Cardiac septum (tissue), 1 donor: Measurements from ENCODE around the gene F8A1. TPM values are rescaled to one million over a fixed set of nuclear protein-coding genes. Genes with fewer than 3 reads are reported as not detected.

Source experiments
- microRNA-seq: library from miRNA; unstranded; fragments of <30 nt; microRNA quantifications from one replicate; pipeline ENCODE4 v1.2.0, GENCODE V29; 2020
- total RNA-seq: library from RNA; stranded (reverse); fragmentation: NEBNext Ultra II Directional; extraction: Animal tissue kit (Norgen Biotek cat#: 25700); gene quantifications from one replicate; pipeline ENCODE4 v1.2.1, GENCODE V29; 2021
- donor health status: DM: no; HTN: no; CAD: no.

Gene F8A1
- total RNA-seq, 1 donor from 2014 or later = 31.1 TPM

Small RNA genes within 50 kb of the gene (microRNA-seq; reads per million reads assigned to microRNA genes)
- not detected for gene MIR1184-1

Other genes with a start within 250 kb of the F8A1 start
- not detected for gene CTAG2, start 232.8 kb upstream of the F8A1 start, total RNA-seq
- 17.7 TPM for gene GAB3, start 135.3 kb upstream of the F8A1 start, total RNA-seq
- gene DKC1, start 123.5 kb upstream of the F8A1 start, total RNA-seq = 22.4 TPM
- gene MPP1, start 80.9 kb upstream of the F8A1 start, total RNA-seq = 30.0 TPM
- not detected for gene SMIM9, start 51.7 kb upstream of the F8A1 start, total RNA-seq
- gene F8, start 136.4 kb downstream of the F8A1 start, total RNA-seq = 43.4 TPM
- gene FUNDC2, start 140.5 kb downstream of the F8A1 start, total RNA-seq = 207 TPM
- gene CMC4, start 184.8 kb downstream of the F8A1 start, total RNA-seq = 19.4 TPM
- 41.4 TPM for gene MTCP1, start 184.8 kb downstream of the F8A1 start, total RNA-seq
- gene BRCC3, start 185.2 kb downstream of the F8A1 start, total RNA-seq = 15.6 TPM